ENCODE data around the gene C12orf76.

DNA sequence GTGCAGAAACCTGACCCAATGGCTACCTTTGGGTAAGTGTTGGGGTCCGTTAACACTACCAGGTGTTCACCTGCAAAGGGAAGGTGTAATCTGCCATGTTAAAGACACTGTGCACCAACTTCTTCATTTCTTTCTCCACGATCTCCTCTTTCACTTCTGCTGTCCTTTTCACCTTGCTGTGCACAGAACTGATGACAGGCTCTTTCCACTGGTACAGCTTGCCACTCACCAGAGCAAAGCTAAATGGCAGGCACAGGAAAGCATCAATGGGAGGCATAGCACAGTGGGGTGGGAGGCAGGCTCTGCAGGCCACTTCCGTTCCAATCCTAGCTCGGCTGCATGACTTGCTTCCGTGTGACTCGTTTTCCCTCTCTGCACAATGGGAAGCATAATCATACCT lies 2.6 kb upstream of the C12orf76 start:
- TF ChIP-seq, protein P1, sequence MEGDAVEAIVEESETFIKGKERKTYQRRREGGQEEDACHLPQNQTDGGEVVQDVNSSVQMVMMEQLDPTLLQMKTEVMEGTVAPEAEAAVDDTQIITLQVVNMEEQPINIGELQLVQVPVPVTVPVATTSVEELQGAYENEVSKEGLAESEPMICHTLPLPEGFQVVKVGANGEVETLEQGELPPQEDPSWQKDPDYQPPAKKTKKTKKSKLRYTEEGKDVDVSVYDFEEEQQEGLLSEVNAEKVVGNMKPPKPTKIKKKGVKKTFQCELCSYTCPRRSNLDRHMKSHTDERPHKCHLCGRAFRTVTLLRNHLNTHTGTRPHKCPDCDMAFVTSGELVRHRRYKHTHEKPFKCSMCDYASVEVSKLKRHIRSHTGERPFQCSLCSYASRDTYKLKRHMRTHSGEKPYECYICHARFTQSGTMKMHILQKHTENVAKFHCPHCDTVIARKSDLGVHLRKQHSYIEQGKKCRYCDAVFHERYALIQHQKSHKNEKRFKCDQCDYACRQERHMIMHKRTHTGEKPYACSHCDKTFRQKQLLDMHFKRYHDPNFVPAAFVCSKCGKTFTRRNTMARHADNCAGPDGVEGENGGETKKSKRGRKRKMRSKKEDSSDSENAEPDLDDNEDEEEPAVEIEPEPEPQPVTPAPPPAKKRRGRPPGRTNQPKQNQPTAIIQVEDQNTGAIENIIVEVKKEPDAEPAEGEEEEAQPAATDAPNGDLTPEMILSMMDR (optimal IDR thresholded peaks at IDR 0.05 in 1 of 3, IDR thresholded peaks at IDR 0.05 in 1 of 3, conservative IDR thresholded peaks at IDR 0.05 in 1 of 3; ENCODE audit: extremely low read depth in 1 of 3, insufficient read depth in 2 of 3, low read length in 3 of 3) = no peak
- TF ChIP-seq EZH2 (IDR thresholded peaks at IDR 0.05; ENCODE audit: low read length) = no peak

All from keratinocyte (primary cell).